ENCODE data around the gene IRX3.

Gene IRX3

DNA sequence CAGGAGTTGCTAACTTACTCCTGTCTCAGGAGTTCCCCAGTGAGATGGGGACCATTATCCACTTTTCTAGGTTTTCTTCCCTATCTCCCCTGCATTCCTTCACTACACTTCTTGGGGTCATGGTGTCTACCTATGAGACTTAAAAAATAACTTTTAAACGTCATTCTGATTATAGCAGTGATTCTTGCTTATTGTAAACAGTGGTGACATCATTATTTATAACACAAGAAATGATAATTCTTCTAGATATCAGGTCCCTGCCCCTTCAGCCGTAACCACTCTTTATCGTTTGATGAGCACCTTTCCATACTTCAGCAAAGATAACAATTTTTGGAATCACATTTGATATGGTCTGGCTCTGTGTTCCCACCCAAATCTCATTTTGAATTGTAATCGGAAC is 27.2 kb upstream of the IRX3 start:
- no peak overlapping the region for H3K4me3 ChIP-seq (replicated peaks; ENCODE audit: low read depth, low read length)
- DNase-seq (ENCODE audit: low read depth): no peak
- TF ChIP-seq, protein P1, sequence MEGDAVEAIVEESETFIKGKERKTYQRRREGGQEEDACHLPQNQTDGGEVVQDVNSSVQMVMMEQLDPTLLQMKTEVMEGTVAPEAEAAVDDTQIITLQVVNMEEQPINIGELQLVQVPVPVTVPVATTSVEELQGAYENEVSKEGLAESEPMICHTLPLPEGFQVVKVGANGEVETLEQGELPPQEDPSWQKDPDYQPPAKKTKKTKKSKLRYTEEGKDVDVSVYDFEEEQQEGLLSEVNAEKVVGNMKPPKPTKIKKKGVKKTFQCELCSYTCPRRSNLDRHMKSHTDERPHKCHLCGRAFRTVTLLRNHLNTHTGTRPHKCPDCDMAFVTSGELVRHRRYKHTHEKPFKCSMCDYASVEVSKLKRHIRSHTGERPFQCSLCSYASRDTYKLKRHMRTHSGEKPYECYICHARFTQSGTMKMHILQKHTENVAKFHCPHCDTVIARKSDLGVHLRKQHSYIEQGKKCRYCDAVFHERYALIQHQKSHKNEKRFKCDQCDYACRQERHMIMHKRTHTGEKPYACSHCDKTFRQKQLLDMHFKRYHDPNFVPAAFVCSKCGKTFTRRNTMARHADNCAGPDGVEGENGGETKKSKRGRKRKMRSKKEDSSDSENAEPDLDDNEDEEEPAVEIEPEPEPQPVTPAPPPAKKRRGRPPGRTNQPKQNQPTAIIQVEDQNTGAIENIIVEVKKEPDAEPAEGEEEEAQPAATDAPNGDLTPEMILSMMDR (IDR thresholded peaks at IDR 0.05; ENCODE audit: low read length, missing control alignments): no peak

DNA sequence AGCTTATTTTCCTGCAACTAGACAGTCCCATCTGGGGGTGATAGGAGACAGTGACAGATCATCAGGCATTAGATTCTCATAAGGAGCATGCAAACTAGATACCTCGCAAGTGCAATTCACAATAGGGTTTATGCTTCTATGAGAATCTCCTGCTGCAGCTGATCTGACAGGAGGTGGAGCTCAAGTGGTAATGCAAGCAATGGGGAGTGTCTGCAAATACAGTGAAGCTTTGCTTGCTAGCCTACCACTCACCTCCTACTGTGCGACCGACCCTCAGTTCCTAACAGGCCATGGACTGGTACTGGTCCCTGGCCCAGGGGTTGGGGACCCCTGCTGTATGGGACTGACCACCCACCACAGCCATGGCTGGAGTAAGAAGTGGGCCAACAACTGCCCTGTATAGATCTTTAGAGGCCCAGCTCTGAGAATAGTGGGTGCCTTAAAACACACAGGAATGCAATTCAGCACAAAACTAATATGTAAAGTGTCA is 26.0 kb upstream of the IRX3 start:
- TF ChIP-seq, protein P1 (IDR thresholded peaks at IDR 0.05; ENCODE audit: low read length, missing control alignments): no peak
- no peak overlapping the region for H3K4me3 ChIP-seq (replicated peaks; ENCODE audit: low read depth, low read length)
- DNase-seq (ENCODE audit: low read depth): no peak

DNA sequence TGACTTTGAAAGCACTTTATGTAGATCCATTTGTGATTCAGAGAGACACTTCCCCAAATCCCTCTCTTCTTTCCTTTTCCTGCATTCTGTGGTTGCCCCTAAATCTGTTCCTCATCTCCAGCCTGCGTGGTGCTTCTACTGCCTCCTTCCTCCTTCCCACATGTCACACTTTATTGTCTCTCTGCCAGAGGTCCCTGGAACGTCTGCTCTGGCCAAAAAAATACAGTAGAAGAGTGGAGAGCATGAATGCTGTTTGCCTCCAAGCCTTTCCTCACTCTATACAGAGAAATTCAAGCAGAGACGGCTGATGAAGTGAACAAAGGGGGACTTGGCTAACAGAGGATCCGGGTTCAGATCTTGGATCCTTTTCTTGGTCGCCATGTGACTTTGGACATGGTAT is 22.8 kb upstream of the IRX3 start:
- TF ChIP-seq, protein P1 (IDR thresholded peaks at IDR 0.05; ENCODE audit: low read length, missing control alignments): no peak
- H3K4me3 ChIP-seq (replicated peaks; ENCODE audit: low read depth, low read length): no peak overlapping the region
- no peak for DNase-seq (ENCODE audit: low read depth)

DNA sequence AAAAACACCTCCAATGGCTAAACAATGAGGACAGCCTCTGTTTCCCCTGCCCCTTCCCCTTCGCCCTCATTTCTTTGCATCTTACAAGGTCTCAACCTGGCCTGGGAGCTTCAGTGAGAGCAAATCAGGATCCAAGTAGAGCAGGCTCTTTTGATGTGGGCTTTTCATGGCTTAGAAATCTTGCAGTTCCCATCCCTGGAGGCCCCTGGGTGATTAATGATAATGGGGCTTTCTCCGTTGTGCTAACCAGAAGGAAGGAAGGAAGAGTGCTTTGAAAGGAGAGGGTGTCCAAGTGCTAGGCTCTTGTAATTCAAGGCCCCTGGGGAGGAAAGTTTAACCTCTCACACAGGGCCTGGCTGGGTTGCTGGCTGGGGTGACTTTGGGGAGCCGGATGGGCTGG is 18.5 kb upstream of the IRX3 start:
- DNase-seq (ENCODE audit: low read depth): no peak
- H3K4me3 ChIP-seq (replicated peaks; ENCODE audit: low read depth, low read length): no peak overlapping the region
- TF ChIP-seq, protein P1 (IDR thresholded peaks at IDR 0.05; ENCODE audit: low read length, missing control alignments): no peak

DNA sequence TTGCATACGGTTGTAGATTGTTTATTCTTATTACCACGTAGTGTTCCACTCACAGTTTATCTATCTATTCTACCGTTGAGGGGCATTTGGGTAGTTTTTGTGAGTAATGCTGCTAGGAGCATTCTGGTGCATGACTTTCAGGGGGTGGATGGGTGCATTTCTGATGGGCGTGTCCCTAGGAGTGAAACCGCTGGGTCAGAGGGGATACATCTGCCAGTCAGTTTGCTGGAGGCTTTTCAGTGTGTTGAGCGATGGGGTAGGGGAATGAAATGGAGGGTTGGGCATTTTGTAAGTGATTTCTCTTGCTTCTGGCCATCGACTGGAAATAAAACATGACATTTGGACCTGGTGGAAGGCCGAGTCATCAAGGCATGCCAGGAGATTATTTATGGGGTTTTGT is 17.0 kb upstream of the IRX3 start:
- no peak overlapping the region for H3K4me3 ChIP-seq (replicated peaks; ENCODE audit: low read depth, low read length)
- DNase-seq (ENCODE audit: low read depth): no peak
- TF ChIP-seq, protein P1 (IDR thresholded peaks at IDR 0.05; ENCODE audit: low read length, missing control alignments): no peak

DNA sequence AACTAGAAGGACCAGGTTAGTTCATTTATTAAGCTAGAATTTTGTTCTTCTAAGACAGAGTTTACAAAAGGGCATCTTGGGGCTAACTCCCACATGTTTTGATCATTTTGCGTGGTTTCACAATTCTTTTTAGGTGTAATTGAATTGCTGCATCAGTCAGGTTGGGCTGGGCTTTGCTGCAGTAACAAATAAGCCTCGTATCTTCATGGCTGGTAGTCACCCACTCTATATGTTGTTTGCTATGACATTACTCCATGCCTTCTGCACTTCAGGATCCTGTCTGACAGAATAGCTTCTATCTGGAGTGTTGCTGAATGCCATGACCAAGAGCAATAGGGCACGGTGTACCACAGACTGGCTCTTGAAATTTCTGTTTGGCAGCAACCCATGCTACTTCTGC is 10.6 kb upstream of the IRX3 start:
- no peak overlapping the region for H3K4me3 ChIP-seq (replicated peaks; ENCODE audit: low read depth, low read length)
- DNase-seq (ENCODE audit: low read depth): no peak
- TF ChIP-seq, protein P1 (IDR thresholded peaks at IDR 0.05; ENCODE audit: low read length, missing control alignments): no peak

DNA sequence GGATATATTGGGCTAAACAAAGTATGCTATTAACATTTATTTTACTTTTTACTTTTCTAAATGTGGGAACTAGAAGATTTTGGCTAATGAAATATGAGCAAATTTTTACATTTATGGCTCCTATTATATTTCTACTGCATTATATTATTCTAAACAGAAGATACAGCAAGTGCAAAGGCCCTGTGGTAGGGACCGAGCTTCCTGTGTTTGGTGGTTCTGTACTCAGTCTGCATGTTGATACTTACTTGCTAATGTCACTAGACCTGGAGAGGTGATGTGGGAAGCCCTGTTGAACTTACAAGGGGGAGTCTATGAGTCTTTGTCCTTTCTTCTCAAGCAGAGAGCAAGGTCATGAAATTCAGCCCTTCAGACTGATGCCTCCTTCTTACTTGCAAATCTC is 10.0 kb upstream of the IRX3 start:
- no peak overlapping the region for H3K4me3 ChIP-seq (replicated peaks; ENCODE audit: low read depth, low read length)
- TF ChIP-seq, protein P1 (IDR thresholded peaks at IDR 0.05; ENCODE audit: low read length, missing control alignments): no peak

More for the DNA sequence above, 10.0 kb upstream of the IRX3 start:
- DNase-seq (ENCODE audit: low read depth): no peak

Measured in fibroblast of pulmonary artery (primary cell).